Right hindlimb (tissue), 1 donor: ENCODE measurements around the gene ENTPD2.

Experiments
- DNase-seq: peaks from one replicate; pipeline ENCODE4 v3.0.0-alpha.2; 2018

The ENTPD2 gene

DNA sequence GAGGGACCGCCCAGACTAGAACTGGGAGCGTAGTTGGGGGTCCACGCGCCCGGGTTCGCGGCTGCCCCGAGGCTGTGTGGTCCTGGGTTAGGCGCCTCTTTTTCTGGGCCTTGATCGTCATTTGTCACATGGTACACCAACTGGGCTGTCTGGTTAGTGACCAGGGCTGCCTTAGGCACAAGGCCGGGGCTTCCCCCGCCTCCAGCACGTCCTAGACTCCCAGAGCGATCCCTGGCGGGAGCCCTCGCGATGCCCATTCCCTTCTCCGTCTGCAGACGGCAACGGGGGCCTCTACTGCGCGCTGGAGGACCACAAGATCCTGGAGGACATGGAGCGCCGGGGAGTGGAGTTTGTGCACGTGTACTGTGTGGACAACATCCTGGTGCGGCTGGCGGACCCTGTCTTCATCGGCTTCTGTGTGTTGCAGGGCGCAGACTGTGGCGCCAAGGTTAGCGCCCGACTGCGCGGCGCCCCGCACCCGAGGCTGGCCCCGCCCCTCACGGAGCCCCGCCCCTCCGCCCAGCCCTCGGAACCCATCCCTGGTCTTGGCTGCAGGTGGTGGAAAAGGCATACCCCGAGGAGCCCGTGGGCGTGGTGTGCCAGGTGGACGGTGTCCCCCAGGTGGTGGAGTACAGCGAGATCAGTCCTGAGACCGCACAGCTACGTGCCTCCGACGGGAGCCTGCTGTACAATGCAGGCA lies 25.0 kb upstream of the ENTPD2 start:
- no peak for DNase-seq

DNA sequence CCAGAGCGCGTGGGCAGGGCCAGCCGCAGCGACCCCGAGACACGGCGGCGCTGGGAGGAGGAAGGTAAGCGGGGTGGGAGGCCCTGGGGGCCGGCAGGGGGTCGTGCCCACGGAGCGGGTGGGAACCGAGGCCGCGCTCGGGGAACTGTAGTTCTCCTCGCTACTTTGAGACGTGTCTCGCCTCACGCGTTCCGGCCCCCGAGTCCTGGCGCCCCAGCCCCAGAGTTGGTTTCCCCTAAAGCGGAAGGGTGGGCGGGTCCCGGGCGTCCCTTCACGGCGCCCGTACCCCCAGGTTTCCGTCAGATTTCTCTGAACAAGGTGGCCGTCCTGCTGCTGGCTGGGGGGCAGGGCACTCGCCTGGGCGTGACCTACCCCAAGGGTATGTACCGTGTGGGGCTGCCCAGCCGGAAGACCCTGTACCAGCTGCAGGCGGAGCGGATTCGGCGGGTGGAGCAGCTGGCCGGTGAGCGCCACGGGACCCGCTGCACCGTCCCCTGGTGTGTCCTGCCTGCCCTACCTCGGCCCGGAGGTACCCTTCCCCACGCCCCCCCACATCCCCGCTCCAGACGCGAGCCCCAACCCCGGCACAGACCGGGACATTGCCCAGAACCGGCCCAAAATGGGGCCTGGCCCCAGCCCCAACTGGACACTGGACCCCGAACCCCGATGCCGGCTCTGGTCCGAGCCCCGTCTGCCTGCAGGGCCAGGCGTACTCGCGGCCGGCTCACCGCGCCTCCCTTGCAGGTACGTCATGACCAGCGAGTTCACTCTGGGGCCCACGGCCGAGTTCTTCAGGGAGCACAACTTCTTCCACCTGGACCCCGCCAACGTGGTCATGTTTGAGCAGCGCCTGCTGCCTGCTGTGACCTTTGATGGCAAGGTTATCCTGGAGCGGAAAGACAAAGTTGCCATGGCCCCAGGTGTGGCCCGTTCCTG lies 24.2 kb upstream of the ENTPD2 start:
- DNase-seq, result no peak

DNA sequence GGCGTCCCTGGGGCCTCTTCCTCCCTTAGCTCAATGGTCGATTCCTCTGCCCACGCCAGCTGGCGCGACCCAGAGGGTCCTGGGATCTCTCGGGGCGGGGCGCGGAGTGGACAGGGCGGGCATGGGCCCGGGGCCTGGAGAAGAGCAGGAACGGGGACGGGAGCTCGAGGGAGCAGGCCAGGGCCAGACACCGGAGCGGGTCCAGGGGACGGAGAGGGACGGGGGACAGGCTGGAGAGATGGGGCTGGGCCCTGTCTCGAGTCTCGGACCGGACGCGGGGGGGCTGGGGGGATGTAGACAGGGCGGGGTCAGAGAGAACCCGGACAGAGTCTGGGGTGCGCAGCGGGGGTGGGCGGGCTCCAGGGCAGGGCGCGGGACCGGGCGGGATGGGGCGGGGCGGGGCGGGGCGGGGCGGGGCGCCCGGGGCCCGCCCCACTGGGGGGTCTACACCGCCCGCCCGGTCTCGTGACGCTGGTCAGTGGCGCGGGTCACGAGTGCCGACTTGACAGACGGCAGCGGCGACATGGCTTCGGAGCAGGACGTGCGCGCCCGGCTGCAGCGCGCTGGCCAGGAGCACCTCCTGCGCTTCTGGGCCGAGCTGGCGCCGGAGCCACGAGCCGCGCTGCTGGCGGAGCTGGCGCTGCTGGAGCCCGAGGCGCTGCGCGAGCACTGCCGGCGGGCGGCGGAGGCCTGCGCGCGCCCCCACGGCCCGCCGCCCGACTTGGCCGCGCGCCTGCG lies 23.3 kb upstream of the ENTPD2 start, which contains the start of gene UAP1L1:
Gene UAP1L1, plus strand, starts transcription at position 508 of the 738 bp plus-strand sequence. Its CDS starts 16 bp downstream, at position 524.
- peak; percentile 57 for DNase-seq

DNA sequence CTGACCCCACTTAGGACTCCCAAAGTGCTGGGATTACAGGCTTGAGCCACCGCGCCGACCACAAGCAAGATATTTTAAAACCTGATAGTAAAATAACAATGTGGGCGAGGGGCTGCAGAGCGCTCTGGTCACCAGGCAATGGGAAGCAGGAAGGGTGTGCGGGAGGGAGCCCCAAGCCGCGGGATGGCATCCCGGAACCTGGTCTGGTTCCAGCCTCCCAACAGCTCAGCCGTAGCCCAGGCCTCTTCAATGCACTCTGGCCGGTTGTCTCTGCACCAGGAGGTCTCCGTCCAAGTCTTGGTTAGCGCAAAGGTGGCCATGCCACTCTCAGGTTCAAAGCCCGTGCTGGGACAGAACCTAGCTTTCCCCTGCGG lies 22.8 kb upstream of the ENTPD2 start:
- no peak for DNase-seq

DNA sequence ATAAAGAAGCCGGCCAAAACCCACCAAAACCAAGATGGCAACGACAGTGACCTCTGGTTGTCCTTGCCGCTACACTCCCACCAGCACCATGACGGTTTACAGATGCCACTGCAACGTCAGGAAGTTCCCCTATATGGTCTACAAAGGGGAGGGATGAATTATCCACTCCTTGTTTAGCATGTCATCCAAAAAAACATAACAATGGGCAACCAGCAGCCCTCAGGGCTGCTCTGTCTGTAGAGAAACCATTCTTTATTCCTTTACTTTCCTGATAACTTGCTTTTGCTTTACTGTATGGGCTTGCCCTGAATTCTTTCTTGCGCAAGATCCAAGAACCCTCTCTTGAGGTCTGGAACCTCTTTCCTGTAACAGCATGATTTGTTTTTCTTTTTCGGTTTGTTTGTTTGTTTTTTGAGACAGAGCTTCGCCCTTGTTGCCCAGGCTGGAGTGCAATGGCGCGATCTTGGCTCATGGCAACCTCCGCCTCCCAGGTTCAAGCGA lies 21.5 kb upstream of the ENTPD2 start:
- DNase-seq, result no peak

DNA sequence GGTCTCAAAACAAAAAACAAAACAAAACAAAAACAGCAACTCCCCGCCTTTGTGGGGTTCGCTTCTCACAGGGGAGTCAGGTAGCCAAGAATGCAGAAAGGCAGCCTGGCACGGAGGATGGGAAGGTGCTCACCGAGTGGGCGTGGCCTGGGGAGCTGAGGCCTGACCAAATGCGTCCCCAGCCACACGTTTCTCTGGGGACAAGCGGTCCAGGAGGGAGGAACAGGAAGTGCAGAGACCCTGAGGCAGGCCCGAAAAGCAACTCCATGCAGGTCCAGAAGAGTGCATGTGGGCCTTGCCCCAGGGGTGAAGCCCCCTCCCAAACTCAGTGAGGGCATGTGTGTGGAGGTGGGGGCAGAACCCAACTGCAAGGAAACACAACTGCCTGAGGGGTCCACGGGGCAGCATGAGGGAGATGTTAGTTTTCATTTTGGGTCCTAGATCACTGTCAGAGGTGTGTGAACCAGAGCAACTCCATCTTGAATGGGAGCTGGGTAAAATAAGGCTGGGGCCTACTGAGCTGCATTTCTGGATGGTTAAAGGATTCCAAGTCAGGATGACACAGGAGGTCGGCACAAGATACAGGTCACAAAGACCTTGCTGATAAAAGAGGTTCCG lies 20.9 kb upstream of the ENTPD2 start:
- DNase-seq, result no peak

DNA sequence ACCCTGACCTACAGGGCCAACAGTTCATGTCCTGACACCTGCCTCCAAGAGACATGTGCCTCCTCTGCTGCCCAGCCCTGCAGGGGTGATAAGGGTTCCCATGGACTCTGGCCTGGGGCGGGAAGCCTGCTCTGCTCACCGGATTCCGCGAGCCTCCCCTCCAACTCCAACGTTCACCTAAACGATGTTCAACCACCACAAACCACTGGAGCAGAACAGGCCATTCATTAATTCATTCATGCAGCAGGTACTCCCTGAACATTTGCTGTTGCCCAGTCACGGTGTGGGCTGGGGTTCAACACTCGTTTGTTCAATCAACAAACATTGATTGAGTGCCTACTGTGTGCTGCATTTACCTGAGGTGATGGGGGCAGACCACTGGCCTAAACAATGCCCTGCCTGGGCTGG lies 20.1 kb upstream of the ENTPD2 start:
- DNase-seq, result no peak

DNA sequence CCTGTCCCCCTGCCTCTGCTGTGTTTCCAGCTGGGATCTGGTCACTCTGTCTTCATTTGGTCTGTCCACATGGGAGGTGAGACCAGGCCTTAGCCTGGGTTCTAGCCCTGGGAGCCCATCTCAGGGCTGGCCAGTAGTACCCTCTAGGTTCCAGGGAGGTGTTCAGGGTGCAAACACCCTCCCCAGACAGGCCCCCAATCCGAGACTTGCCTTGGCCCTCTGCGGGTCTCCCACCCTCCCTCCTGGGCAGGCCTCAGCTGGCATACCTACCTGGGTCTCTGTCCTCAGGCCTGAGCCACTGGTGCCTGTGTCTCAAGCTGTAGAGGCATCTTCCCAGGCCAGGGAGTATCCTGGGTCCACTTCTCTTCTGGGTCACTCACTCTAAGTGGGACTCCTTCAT lies 17.4 kb upstream of the ENTPD2 start:
- DNase-seq, result no peak

DNA sequence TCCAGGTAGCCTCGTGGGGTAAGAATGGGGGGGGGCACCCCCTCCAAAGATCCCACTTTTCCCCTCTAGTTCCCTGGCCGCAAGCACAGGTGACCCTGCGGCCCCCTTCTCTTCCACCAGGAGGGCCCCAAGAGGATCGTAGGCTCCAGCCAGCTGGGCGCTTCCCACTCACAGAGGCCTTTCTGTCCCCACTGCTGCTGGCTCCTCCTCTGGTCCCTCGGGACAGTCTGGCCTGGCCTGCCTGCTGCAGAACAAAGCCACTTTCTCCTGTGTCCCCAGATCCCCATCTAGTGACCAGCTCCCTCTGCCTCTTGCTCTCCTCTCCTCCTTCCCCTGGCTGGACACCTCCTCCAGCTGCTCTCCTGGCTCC lies 17.0 kb upstream of the ENTPD2 start:
- DNase-seq, result no peak

DNA sequence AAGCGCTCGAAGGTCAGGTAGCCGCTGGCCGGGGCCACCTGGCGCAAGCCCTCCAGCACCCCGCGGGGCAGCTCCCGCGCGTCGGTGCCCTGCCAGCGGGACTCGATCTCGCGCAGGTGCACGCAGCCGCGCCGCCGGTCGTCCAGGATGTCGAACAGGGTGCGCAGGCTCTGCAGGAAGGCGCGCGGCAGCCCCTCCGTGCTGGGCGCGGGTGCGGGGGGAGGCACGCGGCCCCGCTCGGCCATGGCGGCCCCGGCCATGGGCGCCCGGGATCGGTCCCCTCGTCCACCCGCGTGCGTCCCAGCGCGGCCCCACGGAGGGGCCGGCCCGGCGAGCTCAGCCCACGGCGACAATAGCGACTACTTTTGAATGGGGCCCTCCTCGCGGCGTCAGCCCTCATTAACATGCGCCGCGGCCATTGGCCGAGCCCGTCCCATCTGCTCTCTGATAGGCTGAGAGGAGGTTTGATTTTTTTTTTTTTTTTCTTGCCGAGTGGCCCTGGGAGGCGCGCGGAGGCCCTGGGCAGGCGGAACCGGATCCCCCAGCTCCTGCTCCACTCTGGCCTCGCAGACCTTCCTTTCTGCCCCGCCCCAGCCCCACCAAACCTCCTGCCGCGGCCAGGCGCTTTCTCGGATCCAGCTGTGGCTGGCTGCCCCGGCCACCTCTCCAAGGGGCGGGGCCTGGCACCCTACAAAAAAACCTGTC lies 16.5 kb upstream of the ENTPD2 start, which contains the start of gene SAPCD2:
Gene SAPCD2, minus strand, starts transcription at position 357 of the 705 bp plus-strand sequence. Its CDS starts 97 bp downstream, at position 260.
- DNase-seq, result peak; percentile 90

DNA sequence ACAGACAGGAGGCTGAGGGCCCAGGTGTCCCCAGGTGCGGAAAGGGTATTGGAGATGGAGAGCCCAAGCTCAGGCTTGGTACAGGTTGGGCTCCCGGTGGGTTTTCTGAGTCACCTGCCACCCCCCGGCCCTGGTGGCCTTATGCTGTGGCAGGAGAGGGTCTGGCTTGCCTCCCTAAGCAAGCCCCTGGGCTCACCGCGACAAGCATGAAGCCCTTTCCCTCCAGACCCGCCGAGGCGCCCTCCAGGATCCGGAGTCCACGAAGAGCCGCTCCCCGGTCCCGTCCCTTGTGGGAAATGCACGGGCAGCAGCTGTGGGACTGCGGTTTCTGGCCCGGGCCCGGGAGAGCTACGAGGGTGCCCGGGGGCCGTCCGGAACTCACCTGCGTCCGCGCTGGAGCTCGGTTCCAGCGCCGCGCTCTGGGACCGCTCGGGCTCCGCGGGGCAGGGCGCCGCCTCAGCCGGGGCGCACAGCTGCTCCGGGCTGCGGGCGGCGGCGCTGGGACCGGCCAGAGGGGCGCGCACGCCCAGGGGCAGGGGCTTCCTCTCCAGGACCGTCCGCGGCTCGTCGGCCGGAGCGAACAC lies 15.7 kb upstream of the ENTPD2 start:
- peak; percentile 19 for DNase-seq

DNA sequence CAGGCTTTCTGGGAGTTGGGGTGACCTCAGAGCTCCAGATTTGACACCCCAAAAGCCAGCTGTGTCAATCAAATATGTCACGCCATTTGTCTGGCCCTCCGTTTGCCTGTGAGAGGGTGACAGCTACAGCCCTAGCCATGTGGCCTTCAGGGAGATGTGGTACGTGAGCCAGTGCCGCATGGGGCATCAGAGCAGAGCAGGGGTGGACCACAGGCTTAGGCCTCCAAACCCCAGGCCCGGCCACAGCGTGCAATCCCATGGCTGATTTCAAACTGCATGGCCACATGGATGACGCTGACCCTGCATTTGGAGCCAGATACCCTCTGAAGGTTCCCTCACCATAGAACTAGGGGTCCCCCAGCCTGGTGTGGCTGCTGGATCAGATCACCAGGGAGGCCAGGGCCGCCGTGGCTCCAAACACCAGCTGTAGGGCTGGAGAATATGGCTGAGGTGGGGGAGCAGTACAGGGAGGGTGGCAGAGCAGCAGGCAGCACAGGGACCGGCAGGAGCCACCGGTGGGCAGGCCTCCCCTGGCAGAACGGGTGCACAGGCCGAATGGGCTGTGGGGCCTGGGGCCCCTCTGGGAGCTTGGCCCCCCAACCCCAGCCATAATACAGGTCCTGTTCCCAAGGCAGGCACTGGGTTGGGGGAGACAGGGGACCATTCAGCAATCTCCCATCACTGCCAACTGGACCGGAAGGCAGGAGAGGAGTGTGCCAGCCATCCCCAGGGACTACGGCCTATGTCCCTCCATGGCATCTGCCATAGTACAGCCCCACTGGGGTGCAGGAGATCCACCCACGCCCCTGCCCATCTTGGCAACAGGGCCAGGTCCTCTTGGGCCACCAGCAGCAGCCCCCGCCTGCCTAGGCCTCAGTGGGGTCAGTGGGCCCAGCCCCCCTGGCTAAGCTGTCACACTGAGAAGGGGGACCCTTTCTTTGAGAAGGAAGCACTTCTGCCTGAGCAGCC lies 15.0 kb upstream of the ENTPD2 start:
- no peak for DNase-seq

DNA sequence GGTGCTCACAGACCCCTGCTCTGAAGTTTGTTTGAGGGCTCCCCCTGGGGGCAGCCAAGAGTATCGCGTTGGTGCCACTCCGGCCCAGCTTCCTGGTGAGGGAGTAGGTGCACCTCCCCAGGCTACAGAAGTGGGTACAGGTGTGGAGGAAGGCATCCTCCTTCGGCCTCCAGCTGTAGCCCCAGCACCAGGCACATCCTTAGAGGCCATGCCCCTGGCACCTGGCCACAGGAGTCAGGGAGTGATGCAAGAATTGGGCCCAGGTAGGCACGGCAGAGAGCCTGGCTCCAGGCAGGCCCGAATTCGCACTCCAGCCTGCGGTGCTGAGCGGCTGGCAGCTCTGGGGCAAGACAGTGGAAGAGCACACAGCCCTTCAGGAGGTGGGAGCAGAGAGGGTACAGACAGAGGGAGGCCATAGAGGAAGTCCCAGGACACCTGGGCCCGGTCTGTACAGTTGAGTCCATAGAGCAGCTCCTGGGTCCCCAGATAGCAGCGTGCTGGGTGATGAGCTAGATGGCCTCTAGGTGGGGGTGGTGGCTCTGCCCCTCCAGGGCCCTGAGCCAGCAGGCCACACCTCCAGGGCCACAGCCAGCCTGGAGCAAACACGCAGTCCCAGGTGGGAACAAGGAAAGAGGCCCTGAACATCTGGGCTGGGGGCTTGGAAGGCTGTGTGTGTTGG lies 14.1 kb upstream of the ENTPD2 start:
- peak; percentile 76 for DNase-seq

DNA sequence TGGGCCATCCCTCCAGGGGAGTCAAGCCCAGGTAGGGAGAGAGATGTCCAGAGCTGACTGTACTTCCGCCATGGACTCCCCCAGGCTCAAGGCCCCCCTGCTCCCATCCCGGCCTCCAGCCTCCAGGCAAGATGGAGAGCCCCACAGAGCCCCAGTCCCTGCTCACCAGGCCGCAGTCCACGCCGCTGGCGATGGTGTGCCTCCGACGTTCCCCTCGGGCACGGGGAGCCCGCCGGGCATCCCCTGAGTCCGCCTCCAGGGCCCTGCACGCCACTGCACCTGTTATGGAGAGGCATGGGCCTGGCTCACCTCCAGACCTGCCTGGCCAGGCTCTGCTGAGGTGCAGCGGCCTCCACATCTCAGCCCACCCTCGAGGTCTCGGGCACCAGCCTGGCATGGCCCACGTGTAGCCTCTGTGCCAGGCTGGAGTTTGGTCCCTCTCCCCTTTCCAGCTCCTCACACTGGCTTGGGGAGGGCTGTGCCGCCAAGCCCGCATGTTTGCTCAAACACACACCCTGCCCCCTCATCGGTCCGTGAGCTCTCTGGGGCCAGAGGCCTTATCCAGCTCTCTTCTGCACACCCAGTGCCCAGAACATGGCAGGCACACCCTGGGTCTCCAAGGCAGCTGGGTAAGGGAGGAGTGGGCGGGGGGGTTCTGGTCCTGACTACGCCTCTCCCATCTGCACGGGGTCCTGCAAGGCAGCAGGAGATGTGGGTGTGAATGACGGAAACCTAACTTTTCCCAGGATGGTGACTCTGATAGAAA lies 12.4 kb upstream of the ENTPD2 start:
- DNase-seq, result no peak

DNA sequence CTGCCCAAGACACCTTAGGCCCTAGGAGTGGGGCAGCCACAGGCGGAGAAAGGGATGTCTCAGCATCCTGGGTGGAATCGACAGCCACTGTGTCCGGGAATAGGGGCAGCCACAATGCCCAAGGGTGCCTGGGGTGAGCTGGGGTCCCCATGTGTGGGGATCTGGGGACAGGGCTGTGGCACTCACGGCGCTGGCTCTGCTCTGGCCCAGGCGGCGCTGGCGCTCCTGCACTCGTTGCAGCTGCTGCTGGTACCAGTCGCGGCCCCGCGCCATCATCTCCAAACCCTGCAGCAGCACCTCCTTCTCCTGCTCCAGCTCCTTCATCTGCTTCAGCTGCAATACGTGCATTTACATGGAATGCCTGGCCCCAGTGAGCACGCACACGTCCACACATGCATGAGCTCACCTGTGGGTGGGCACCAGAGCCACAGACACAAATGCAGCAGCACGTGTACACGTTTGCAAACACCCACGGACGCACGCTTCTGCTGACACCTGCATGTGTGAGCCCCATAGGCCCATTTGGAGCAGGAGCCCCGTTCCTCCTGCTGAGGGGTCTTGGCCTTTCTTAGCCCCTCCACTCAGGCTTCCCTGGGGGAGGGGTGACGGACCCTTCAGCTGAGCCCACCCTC lies 11.6 kb upstream of the ENTPD2 start:
- DNase-seq, result no peak

DNA sequence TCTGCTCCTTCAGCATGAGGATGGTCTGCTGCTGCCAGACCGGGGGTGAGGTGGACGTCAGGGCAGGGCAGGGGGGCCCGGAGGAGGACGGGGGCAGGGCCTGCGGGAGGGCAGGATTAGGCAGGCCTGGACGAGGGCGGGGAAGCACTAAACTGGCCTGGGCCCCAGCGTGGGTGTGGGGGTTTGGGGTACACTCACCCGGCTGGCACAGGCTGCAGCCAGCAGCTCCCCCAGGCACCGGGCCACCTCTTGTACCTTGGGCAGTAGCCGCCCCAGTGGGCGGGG lies 11.0 kb upstream of the ENTPD2 start:
- no peak for DNase-seq

DNA sequence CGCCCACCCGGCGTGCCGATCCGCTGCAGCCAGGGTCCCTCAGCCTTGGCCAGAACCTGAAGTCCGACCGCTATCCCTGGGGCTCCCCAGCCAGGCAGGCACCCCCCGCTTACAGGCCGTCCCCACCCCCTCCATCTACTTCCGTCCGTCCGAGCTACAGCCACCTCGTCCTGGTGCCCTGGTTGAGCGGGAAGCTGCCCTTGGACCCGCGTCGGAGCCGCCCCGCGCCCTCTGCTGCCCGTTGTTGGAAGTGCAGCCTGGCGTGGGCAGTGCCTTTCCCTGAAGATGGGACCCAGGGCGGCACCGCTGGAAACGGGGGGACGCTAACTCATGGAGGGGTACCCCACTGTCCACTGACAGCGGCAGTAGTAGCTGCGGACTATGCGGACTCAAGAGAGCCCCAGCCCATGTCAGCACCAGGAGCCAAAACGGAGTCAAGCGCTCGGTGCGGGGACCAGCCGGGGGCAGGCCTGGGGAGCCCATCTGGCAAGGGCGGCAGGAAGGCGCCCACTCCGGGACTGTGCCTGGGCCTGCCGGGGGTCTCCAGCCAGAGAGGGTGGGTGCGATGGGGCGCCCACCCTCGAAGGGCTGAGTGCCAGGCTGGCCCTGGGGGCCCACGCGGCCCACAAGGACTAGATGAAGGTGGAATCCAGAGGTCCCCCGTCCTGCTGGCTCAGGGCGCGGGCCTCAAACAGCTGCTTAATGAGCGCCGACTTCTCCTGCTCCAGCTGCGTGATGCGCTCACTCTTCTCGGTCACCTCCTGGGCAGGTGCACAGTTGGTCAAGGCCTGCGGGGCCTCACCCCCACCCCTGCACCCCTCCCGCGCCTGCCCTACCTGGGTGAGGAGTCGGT lies 10.4 kb upstream of the ENTPD2 start:
- DNase-seq, result peak; percentile 74
